GM18526 (cell line): ENCODE data around the gene RASGRF1.

Experiments
- POLR2A ChIP-seq: IDR thresholded peaks from 3 replicates; pipeline ENCODE4 v1.6.1; 2011; ENCODE audit not compliant: insufficient read length; ENCODE audit errors: extremely low read depth

RASGRF1 gene

GRCh38 chr15:79016527-79017170 is 73.9 kb downstream of the RASGRF1 start:
- TF ChIP-seq POLR2A, result no peak

GRCh38 chr15:79015416-79015815 is 75.2 kb downstream of the RASGRF1 start:
- TF ChIP-seq POLR2A, result no peak

GRCh38 chr15:79010278-79010677 is 80.3 kb downstream of the RASGRF1 start:
- no peak for TF ChIP-seq POLR2A

GRCh38 chr15:79009379-79009778 is 81.2 kb downstream of the RASGRF1 start:
- TF ChIP-seq POLR2A, result no peak

GRCh38 chr15:79008659-79009058 is 81.9 kb downstream of the RASGRF1 start:
- TF ChIP-seq POLR2A, result no peak

- no peak for TF ChIP-seq POLR2A
Measured at GRCh38 chr15:79007066-79007465, 83.5 kb downstream of the RASGRF1 start.

- TF ChIP-seq POLR2A, result no peak
Measured at GRCh38 chr15:79006071-79006470, 84.5 kb downstream of the RASGRF1 start.

GRCh38 chr15:79004336-79004735 is 86.2 kb downstream of the RASGRF1 start:
- no peak for TF ChIP-seq POLR2A

- no peak for TF ChIP-seq POLR2A
Measured at GRCh38 chr15:79003896-79004295, 86.7 kb downstream of the RASGRF1 start.

- TF ChIP-seq POLR2A, result no peak
Measured at GRCh38 chr15:79003301-79003700, 87.3 kb downstream of the RASGRF1 start.

GRCh38 chr15:79002581-79002980 is 88.0 kb downstream of the RASGRF1 start:
- TF ChIP-seq POLR2A, result no peak

GRCh38 chr15:78999636-79000035 is 90.9 kb downstream of the RASGRF1 start:
- no peak for TF ChIP-seq POLR2A

- TF ChIP-seq POLR2A, result no peak
Measured at GRCh38 chr15:78998526-78998925, 92.1 kb downstream of the RASGRF1 start.

- TF ChIP-seq POLR2A, result no peak
Measured at GRCh38 chr15:78997981-78998499, 92.5 kb downstream of the RASGRF1 start.

- no peak for TF ChIP-seq POLR2A
Measured at GRCh38 chr15:78996894-78997275, 93.7 kb downstream of the RASGRF1 start.

GRCh38 chr15:78995921-78996893 is 94.4 kb downstream of the RASGRF1 start:
- no peak for TF ChIP-seq POLR2A

GRCh38 chr15:78993931-78994530 is 96.5 kb downstream of the RASGRF1 start:
- no peak for TF ChIP-seq POLR2A
